DLD1 (cell line): ENCODE results near the gene PMEPA1.

ENCODE experiments used
- in situ Hi-C: cut with HindIII; loops from 2 replicates; pipeline ENCODE4 v1.10.0; 2017; ENCODE audit warnings: low sequenced_read_pairs

Gene PMEPA1

DNA sequence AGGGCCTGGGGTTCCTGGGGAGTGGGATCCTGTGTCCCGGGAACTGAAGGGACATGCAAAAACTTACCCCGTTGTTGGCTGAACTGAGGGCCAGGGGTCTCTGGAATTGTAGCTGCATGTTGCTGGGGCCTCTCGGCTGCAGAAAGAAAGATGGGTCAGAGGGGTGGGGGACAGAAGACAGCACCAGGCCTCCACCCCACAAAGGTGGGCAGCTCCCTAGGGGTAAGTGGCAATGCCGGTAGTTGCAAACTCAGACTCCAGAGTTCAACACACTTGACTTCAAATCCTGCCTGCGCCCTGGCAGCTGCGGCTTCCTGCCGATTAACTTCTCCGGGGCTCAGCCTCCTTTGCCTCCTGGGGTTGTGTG, 94.4 kb downstream of the PMEPA1 start:
- in situ Hi-C loops = loop anchor here (25.0 kb wide), 2 partner anchors 103 to 472 kb away; no protein-coding TSS in a partner anchor

DNA sequence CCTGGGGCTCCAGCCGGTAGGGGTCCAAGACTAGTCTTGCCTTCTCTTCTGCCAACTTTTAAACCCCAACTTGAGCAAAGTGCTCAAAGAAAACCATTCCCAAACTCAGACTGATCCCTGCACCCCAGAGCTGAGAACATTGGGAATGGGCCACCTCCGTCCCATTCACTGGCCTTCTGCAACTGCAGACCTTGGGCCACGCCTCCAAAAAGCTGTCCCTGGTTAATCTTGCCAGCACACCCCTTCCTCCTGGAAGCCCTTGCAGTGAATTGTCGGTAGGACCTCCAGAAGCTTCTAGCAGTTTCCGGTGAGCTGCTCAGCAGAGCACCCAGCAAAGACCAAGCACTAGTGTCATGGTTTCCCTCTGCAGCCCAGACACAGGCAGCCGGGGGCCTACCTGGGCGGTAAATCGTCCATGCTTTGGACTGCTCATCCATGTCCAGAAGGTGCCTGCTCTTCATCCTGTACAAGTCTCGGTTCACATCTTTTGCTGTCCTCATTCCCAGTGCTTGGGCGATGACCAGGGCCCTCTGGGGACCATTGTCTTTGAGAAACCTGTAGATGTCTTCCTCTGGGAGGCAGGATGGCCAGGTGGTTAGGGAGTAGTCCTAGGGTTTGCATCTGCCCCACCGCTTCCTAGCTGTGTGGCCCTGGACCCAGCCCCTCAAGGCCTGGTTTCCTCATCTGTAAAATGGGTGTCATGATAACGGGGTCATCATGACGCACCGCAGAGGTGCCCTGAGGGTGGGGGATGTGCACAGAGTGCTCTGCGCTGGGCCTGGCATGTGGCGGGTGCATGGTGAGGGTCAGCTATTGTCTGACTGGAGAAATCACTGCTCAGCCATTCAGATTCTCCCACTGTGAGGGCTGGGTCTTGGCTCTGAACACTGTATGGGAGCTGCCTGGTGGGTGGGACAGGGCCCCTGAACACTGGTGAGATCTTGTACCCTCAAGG, 95.0 kb downstream of the PMEPA1 start:
- in situ Hi-C loops = loop anchor here (25.0 kb wide), 2 partner anchors 102 to 473 kb away; no protein-coding TSS in a partner anchor

DNA sequence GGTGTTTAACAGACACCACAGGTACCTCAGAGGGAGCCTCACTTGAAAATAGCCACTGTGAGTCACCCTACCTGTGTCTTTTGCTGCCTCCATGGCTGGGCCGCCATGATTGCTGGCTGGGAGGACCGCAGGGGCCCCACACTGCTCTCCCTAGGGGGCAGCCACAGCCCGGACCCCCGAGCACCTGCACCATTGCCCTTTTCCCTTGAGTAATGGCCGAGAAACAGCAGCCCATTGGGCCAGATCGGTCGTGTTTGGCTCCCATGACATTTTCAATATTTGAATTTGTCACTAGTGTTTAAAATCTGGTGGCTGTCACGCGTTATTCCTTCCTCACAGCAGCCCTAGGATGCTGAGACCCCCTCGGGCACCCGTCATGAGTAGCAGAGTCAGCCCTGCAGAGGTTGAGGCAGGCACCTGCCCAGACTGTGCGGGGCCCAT, 96.3 kb downstream of the PMEPA1 start:
- in situ Hi-C loops = loop anchor here (25.0 kb wide), 2 partner anchors 101 to 474 kb away; no protein-coding TSS in a partner anchor

DNA sequence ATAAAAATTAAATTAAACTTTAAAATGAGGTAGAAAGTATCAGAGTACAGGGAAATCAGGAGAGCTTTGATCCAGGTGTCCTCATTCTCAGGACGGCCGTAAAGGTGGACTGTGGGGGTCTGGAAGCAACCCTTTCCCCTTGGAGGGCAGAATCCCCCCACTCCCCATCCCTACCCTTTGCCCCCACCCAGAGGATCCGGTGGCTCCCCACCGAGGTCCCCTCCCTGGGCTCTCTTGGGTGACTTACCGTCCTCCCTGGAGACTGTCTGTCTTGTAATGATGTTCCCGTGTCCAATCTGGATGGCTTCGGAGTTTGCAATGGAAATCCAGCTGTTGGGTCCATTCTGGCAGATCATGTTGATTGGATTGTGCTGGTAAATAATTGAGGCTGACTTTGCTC, 96.9 kb downstream of the PMEPA1 start:
- in situ Hi-C loops = loop anchor here (25.0 kb wide), 2 partner anchors 101 to 474 kb away; no protein-coding TSS in a partner anchor

DNA sequence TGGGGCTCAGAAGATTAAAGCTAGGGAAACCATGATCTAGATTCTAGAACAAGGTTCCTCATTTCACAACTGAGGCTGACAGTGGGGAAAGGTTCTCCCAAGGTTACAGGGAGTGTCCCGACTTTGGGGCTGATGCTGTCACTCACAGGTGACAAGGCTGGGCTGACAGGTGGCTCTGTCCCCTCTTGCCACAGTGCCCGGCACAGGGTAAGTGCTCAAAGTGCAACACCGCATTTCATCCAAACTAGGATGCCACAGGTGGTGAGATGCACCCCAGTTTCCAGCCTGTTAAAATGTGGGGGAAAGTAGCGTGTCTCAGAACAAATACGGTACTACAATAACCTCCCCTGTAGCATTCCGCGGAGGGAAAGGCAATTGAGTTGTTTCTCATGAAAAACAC, 97.4 kb downstream of the PMEPA1 start:
- in situ Hi-C loops = loop anchor here (25.0 kb wide), 2 partner anchors 100 to 475 kb away; no protein-coding TSS in a partner anchor

DNA sequence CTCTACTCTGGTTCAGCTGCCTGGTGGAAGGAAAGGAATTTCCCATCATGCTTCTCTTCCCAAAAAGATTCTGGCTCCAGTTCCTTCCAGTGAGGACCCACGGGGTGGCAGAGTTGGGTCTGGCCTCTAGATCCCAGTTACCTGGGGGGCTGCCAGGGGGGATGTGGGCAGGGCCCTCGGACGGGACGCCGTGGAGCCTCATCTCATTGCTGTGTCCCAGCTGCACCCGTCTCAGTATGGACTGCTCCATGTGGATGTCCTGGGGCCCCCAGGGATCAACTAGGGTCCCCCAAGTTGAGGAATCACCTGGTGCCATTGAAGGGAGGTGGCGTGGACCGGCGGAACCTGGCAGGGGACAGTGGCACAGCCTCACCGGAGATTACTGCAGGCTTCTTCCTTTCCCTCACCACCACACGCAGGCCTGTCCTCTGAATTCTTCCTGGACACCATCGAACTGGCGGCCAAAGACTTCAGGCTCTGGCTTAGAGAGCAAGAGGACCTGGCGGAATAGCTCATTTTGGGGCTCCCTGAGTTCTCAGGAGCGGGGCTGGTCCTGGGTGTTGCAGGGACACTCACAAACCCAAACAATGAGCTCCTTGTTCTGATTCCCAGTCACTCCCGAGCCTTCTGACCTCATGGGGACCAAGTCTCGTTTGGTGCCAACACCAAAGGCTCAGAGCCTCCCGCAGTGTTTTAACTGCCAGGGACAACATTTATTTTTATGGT, 98.1 kb downstream of the PMEPA1 start:
- in situ Hi-C loops = loop anchor here (25.0 kb wide), 2 partner anchors 99 to 476 kb away; no protein-coding TSS in a partner anchor

DNA sequence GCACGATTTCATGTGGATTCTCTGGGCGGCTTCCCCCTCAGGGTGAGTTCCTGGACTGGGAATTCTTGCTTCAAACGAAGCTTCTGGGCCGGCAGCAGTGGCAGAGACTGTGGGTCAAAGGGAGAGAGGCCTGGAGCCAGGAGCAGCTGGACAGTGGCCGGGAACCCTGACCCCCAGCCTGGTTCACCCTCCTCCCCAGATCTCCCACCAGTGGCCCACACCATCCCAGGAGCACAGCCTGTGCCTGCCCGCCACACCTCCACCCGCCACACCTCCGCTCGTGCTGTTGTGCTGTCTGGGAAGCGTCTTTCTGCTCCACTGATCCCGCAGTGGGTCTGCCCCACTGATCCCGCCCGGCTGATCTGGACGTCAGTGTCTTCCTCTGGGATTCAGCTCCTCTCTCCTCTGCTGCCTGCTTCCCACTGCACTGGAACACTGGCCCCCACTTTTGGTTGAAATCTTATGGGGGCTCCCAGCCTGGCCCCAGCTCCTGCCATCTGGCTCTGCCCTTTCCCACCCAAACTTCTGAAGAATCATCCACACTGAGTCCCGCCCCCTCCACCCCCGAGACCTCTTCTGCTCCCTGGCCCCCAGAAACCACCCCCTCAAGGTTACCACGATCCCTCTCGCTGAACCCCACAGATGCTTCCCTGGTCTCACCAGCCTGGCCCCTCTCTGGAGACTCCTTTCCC, 99.4 kb downstream of the PMEPA1 start:
- in situ Hi-C loops = loop anchor here (25.0 kb wide), 2 partner anchors 98 to 477 kb away; no protein-coding TSS in a partner anchor

DNA sequence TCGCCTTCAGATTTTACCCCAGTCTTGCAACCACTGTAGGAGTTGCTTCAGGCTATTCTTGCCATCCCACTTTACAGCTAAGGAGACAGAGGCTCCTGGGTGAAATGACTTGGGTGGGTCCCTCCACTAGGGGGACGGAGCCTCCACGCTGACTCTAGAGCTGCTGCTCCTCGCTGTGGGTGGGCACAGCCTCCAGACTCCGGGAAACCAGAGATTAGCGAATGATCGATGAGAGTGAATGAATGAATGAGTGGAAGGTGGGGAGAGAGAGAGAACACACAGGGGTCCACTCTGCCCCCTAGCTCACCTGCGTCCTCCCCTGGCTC, 100.0 kb downstream of the PMEPA1 start:
- in situ Hi-C loops = loop anchor here (25.0 kb wide), 2 partner anchors 98 to 477 kb away; no protein-coding TSS in a partner anchor

DNA sequence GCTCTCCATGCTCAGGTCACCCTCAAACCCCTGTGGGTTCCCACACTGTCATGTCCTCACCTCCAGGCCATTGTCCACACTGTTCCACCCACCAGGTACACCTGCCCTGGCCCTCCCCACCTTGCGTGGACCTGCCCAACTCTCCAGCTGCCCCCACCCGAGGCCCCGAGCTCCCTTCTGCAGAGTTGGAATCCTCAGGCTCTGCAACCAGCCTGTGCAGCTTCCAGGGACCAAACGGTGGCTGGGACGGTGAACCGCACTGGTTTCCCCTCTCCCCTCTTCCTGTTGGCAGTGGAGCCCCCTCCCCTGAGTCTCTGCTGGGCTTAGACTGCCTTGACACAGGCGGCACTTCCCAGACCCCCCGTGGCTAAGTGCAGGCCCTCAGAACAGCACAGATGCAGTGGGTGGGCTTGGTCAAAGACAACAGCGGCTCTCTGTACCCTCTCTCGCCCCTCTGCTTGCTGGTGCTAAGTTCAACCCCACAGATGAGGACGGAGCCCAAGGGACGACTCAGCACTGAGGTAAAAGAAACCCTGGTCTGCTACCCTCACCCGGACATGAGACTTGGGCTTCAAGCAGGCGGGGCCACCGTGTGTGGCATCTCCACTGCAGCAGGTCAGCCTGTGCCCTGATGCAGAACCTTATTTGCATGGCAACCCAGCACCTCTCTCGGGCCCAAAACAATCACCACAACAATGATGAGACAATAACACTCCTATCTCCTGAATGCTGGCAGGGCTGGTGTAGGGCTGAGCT, 100.6 kb downstream of the PMEPA1 start:
- in situ Hi-C loops = loop anchor here (25.0 kb wide), 2 partner anchors 97 to 478 kb away; no protein-coding TSS in a partner anchor

DNA sequence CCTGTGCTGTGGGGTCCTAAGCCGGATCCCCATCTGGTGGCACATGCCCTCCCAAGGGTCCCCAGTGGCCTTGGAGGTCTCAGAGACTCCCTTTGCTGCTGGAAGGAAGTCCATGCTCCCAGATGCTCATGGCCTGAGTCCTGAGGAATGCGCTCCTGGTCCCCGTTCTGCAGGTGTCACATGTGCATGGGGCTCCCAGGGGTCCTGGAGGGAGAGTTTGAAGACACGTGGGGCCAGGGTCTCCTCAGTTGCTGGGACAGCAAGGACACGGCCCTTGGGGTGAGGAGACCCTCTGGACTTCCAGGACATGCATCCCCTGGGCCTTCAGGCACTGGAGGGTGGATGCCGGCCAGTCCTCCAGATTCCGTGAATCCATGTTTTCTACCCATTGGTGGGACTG, 101.3 kb downstream of the PMEPA1 start:
- in situ Hi-C loops = loop anchor here (25.0 kb wide), 2 partner anchors 96 to 479 kb away; no protein-coding TSS in a partner anchor

DNA sequence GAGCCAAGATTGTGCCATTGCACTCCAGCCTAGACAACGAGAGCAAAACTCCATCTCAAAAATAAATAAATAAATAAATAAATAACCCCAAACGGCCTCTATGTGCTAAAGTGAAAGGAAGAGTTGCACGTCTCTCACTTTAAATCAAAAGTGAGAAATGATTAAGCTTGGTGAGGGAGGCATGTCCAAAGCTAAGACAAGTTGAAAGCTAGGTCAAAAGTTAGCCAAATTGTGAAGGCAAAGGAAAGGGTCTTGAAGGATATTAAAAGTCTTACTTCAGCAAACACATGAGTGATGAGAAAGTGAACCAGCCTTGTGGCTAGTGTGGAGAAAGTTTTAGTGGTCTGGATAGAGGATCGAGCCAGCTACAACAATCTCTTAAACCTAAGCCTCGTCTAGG, 103.9 kb downstream of the PMEPA1 start:
- in situ Hi-C loops = loop anchor here (25.0 kb wide), 2 partner anchors 94 to 481 kb away; no protein-coding TSS in a partner anchor

DNA sequence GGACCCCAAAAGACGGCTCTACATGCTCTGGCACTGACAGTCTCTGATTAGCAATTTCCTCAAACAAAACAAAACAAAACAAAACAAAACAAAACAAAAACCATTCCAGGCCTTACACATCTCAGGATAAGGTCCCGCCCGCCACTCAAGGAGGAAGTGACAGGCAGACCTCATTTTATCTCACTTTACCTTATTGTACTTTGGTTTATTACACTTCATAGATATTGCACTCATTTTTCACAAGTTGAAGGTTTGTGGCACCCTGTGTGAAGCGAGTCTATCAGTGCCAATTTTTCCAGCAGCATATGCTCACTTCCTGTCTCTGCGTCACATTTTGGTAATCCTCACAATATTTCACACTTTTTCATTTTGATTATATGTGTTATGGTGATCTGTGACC, 104.8 kb downstream of the PMEPA1 start:
- in situ Hi-C loops = loop anchor here (25.0 kb wide), 2 partner anchors 93 to 482 kb away; no protein-coding TSS in a partner anchor

DNA sequence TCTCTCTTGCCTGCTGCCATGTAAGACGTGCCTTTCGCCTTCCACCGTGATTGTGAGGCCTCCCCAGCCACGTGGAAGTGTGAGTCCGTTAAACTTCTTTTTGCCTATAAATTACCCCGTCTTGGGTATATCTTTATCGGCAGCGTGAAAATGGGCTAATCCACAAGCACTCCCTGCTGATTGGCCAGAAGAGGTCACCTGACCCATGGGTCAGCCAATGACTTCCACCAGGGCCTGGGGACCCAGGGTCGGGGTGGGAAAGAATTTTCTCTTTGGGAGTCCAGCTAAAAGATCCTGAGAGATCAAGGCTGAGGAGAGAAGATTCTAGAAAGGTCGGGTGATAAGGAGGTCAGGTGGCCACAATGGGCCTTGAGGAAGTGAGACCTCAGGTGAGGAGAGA, 106.7 kb downstream of the PMEPA1 start:
- in situ Hi-C loops = loop anchor here (25.0 kb wide), 2 partner anchors 91 to 484 kb away; no protein-coding TSS in a partner anchor

DNA sequence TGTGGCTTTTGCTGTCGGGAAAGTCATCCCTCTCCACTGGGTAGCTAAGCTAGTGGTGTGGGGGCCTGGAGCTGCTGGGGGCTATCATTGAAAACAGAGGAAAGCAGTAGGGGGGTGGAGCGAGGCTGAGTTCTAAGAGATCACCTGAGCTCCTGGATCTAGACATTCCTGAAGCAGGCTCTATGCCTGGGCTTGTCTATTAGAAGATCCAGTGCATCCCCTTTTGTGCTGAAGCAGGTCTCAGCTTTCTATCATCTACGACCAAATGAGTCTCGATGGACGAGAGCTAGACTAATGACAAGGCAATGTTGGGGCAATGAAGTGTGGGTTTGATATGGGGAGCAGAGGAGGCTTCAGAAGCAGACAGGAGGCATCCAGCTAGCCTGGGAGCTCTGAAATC, 108.1 kb downstream of the PMEPA1 start:
- in situ Hi-C loops = loop anchor here (25.0 kb wide), 2 partner anchors 89 to 486 kb away; no protein-coding TSS in a partner anchor

DNA sequence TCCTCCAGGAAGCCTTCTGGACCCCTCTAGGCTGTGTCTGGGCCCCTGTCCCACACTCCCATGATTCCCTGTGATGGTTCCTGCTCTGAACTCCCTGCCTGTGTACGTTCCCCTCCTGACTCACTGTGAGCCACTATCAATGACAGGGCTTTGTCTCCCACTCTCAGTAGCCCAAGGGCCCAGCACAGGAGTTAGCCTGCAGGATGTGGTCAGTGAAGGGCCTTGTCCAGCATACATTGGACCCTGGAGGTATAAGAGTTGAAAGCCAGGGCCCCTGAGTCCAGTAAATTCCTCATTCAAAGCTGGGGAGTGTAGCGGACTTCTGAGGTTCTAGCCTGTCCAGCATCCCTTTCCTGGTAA, 108.6 kb downstream of the PMEPA1 start:
- in situ Hi-C loops = loop anchor here (25.0 kb wide), 2 partner anchors 89 to 486 kb away; no protein-coding TSS in a partner anchor

DNA sequence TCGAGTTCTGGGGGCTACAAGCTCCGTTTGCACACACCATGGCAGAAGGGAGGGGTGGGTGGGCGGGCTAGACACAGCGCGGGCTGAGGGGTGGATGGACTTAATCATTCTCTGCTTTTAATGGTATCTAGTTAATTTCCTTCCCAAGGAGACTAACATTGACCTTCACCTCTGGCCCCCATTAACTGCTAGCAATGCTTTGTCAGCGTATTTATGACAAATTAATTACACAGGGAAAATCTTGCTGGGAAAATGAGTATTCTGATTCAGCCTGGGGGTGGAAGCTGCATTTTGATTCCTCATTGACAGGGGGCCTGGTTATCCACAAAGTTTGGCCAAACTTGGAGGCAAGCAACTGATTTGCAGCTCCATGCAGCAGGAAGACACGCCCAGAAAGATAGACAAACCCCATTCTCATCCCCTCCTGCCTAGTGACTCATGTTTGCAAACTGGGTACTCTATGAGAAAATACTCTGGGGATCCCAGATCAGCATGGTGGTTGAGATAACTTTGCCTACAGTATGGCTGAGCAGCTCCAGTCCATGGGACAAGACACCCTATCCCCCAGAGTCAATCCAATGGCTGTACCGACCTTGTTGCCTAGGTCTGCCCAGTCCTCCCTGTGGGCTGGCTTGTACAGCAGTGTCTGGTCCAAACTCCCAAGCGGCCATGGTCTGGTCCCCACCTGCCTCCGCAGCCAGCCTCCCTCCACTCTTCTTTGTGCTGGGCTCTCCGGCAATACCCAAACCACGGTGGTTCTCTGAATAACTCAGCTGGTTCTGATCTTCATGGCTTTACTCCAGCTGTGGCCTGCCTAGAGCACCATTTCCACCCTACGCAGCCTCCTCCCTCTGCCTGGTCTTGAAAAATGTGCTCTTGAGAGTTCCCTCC, 109.2 kb downstream of the PMEPA1 start:
- in situ Hi-C loops = loop anchor here (25.0 kb wide), 2 partner anchors 88 to 487 kb away; no protein-coding TSS in a partner anchor

DNA sequence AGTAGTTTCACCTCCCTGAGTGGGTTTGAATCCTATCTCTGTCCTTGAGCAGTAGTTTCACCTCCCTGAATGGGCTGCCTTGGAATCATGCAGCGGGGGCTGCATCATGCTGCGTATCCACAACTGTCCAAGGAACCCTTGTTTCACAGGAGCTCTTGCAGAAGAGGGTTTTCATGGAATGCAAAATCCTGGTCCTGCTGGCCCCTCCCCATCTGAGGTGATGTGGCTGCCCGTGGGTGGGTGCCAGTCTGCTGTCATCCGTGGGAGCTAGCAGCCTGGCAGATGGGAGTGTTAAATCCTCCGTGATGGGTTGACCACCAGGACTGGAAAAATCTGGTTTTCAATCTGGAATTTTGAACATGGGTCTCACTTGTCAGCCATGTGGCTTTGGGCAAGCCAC, 111.3 kb downstream of the PMEPA1 start:
- in situ Hi-C loops = no loop called here
